Mucosa of descending colon (tissue), 3 donors: Measurements from ENCODE around the gene NR2F2. TPM values are rescaled to one million over a fixed set of nuclear protein-coding genes. Genes with fewer than 3 reads are reported as not detected.

Experiments
- ATAC-seq: fragments of 200-7000 bp; cut with Tn5 transposase; one replicate; pipeline ENCODE4 v1.9.1; 2020; ENCODE audit warnings: mild to moderate bottlenecking, moderate library complexity
- DNase-seq, 3 donors: peaks; one replicate each; pipeline ENCODE4 v3.0.0-alpha.2; 2020
- H3K36me3 ChIP-seq: fragments of 200-600 bp; one replicate; pipeline ENCODE4 v1.8.0; 2021; ENCODE audit warnings: low read depth, mild to moderate bottlenecking
- H3K4me1 ChIP-seq: fragments of 200-600 bp; one replicate; pipeline ENCODE4 v1.8.0; 2021; ENCODE audit warnings: low read depth, mild to moderate bottlenecking
- H3K4me3 ChIP-seq: fragments of 200-600 bp; one replicate; pipeline ENCODE4 v1.8.0; 2021; ENCODE audit warnings: mild to moderate bottlenecking
- H3K9me3 ChIP-seq: fragments of 200-600 bp; one replicate; pipeline ENCODE4 v1.8.0; 2021; ENCODE audit warnings: mild to moderate bottlenecking
- CTCF ChIP-seq: fragments of 200-600 bp; IDR thresholded peaks from one replicate; pipeline ENCODE4 v1.8.0; 2022; ENCODE audit warnings: antibody characterized with exemption, mild to moderate bottlenecking
- intact Hi-C, 2 donors: fragments of 100-400 bp; cut with DNase I in 1 of 2; cut with micrococcal nuclease in 1 of 2; formaldehyde crosslinking; loops; one replicate each; pipeline versions ENCODE4 v1.11.0 to v1.11.1; 2022; cut with DNase I, micrococcal nuclease
- total RNA-seq, 3 donors: library from RNA; stranded (reverse); fragmentation: NEBNext Ultra II Directional in 2 of 3; extraction: Animal tissue kit (Norgen Biotek cat#: 25700) in 2 of 3; gene quantifications; one replicate each; pipeline versions ENCODE4 v1.2.1 to v1.2.4, GENCODE V29; 2021 to 2023
- donor health status: DM: no; HTN: no; CAD: no; lungs with moderate emphysema.
- donor health status: DM: no; HTN: no; CAD: no.
- donor health status: DM: no; HTN: yes; CAD: no.

The NR2F2 gene
- total RNA-seq, 3 donors from 2014 or later: 31.9 to 79.3 (median 36.8) TPM

GRCh38 chr15:96358001-96358801, 27.7 kb downstream of the NR2F2 start:
- Histone ChIP-seq H3K9me3 (no peaks in the 10 kb centered on the region), H3K4me1 (peaks cover 18% of the 10 kb centered on the region), H3K4me3 (no peak overlapping the region), H3K36me3 (no peaks in the 10 kb centered on the region)
- TF ChIP-seq CTCF: no peak
- DNase-seq: no peak
- no peak for ATAC-seq
- intact Hi-C loops: no loop called here

- H3K4me3 ChIP-seq: no peak overlapping the region
- intact Hi-C loops: no loop called here
- ATAC-seq (no peak), DNase-seq (no peak)
- H3K36me3 ChIP-seq: no peaks in the 10 kb centered on the region
- TF ChIP-seq CTCF: no peak
- H3K4me1 ChIP-seq: peaks cover 16% of the 10 kb centered on the region
- no peaks in the 10 kb centered on the region for H3K9me3 ChIP-seq
These were observed 28.5 kb downstream of the NR2F2 start for GRCh38 chr15:96358821-96359615.

- ATAC-seq (peak; percentile 22), DNase-seq (peak in 1 of 3 donors; percentile 40)
- no peak for TF ChIP-seq CTCF
- no peaks in the 10 kb centered on the region for H3K9me3 ChIP-seq
- intact Hi-C loops: no loop called here
- no peaks in the 10 kb centered on the region for H3K36me3 ChIP-seq
- H3K4me3 ChIP-seq: no peak overlapping the region
- peaks cover 16% of the 10 kb centered on the region for H3K4me1 ChIP-seq
These were observed 29.4 kb downstream of the NR2F2 start for GRCh38 chr15:96359616-96360521.

GRCh38 chr15:96360581-96361308, 30.2 kb downstream of the NR2F2 start:
- H3K4me3 ChIP-seq: no peak overlapping the region
- H3K36me3 ChIP-seq: no peaks in the 10 kb centered on the region
- no peak for ATAC-seq
- H3K4me1 ChIP-seq: peaks cover 16% of the 10 kb centered on the region
- no peaks in the 10 kb centered on the region for H3K9me3 ChIP-seq
- TF ChIP-seq CTCF: no peak
- intact Hi-C loops: no loop called here
- no peak for DNase-seq
